ENCODE results near the gene ANGPT4.

GRCh38 chr20:881783-882144, 34.4 kb downstream of the ANGPT4 start:
- TF ChIP-seq CTCF (IDR thresholded peaks at IDR 0.05; ENCODE audit: control extremely low read depth in 1 of 3, insufficient read depth in 1 of 3, low read depth in 1 of 3, low read length in 3 of 3): no peak
- no peak for TF ChIP-seq CHD7 (IDR thresholded peaks at IDR 0.05; ENCODE audit: insufficient replicate concordance, low read length)
- TF ChIP-seq TEAD4 (IDR thresholded peaks at IDR 0.05; ENCODE audit: low read depth, low read length): no peak
- TF ChIP-seq E2F6 (IDR thresholded peaks at IDR 0.05): no peak
- no peak for TF ChIP-seq POLR2AphosphoS5 (IDR thresholded peaks at IDR 0.05; ENCODE audit: low read depth, low read length)
- no peak for TF ChIP-seq ASH2L (IDR thresholded peaks at IDR 0.05; ENCODE audit: low read length)
- TF ChIP-seq MAX (IDR thresholded peaks at IDR 0.05): no peak
- TF ChIP-seq TAF1 (IDR thresholded peaks at IDR 0.05; ENCODE audit: low read depth, low read length): no peak
- TF ChIP-seq SIN3A (conservative IDR thresholded peaks at IDR 0.05 in 1 of 2, IDR thresholded peaks at IDR 0.05 in 1 of 2; ENCODE audit: low read depth in 1 of 2, low read length in 2 of 2): no peak
- no peak for TF ChIP-seq ZNF274 (IDR thresholded peaks at IDR 0.05; ENCODE audit: borderline replicate concordance, extremely low read depth, low read length)
- no peak for TF ChIP-seq EZH2 (IDR thresholded peaks at IDR 0.05; ENCODE audit: low read depth, low read length, severe bottlenecking)
- TF ChIP-seq POLR2A (IDR thresholded peaks at IDR 0.05; ENCODE audit: control extremely low read depth in 1 of 2, low read depth in 2 of 2, low read length in 2 of 2): no peak
- no peak for TF ChIP-seq SUZ12 (IDR thresholded peaks at IDR 0.05; ENCODE audit: low read length)
- no peak for TF ChIP-seq TBP (IDR thresholded peaks at IDR 0.05; ENCODE audit: low read depth, low read length)
